ENCODE measurements around the gene TBC1D2. TPM values are rescaled to one million over a fixed set of nuclear protein-coding genes. Genes with fewer than 3 reads are reported as not detected.
"Not testable (repeated sequence)": the region's sequence is repeated elsewhere in the genome, so short reads cannot be mapped to it uniquely, and the experiment has no call there.

TBC1D2 gene
- total RNA-seq, 2 experiments from 2014 or later = 2.7 to 5.0 TPM

- Mint-ChIP-seq H3K4me3 (no peak overlapping the region), H3K27me3 (peaks cover 19% of the 10 kb centered on the region), H3K36me3 (no peaks in the 10 kb centered on the region), H3K27ac (no peak overlapping the region), H3K9me3 (ENCODE audit: low read depth) (no peaks in the 10 kb centered on the region), H3K4me1 (no peaks in the 10 kb centered on the region)
- CTCF ChIA-PET = no interaction called here
- ATAC-seq (no peak), DNase-seq (no peak)
Observed at GRCh38 chr9:98285446-98285845, 30.0 kb upstream of the TBC1D2 start.

- H3K36me3 Mint-ChIP-seq = no peaks in the 10 kb centered on the region
- DNase-seq (no peak), ATAC-seq (no peak)
- no peaks in the 10 kb centered on the region for H3K4me1 Mint-ChIP-seq
- peaks cover 22% of the 10 kb centered on the region for H3K27me3 Mint-ChIP-seq
- H3K9me3 Mint-ChIP-seq (ENCODE audit: low read depth) = no peaks in the 10 kb centered on the region
- no peak overlapping the region for H3K27ac Mint-ChIP-seq
- CTCF ChIA-PET = no interaction called here
- no peak overlapping the region for H3K4me3 Mint-ChIP-seq
Observed at GRCh38 chr9:98284754-98285153, 29.3 kb upstream of the TBC1D2 start.

GRCh38 chr9:98283143-98283542 is 27.7 kb upstream of the TBC1D2 start:
- H3K4me1 Mint-ChIP-seq; H3K9me3 Mint-ChIP-seq (ENCODE audit: low read depth); H3K36me3 Mint-ChIP-seq; H3K4me3 Mint-ChIP-seq; DNase-seq; CTCF ChIA-PET; H3K27ac Mint-ChIP-seq; ATAC-seq: not testable (repeated sequence)
- H3K27me3 Mint-ChIP-seq = peaks cover 34% of the 10 kb centered on the region

GRCh38 chr9:98281281-98281680 is 25.8 kb upstream of the TBC1D2 start:
- Mint-ChIP-seq H3K27me3 (peaks cover 47% of the 10 kb centered on the region), H3K36me3 (no peaks in the 10 kb centered on the region), H3K4me1 (no peaks in the 10 kb centered on the region), H3K9me3 (ENCODE audit: low read depth) (no peaks in the 10 kb centered on the region), H3K27ac (no peak overlapping the region), H3K4me3 (no peak overlapping the region)
- CTCF ChIA-PET = no interaction called here
- ATAC-seq (no peak), DNase-seq (no peak)

DNA sequence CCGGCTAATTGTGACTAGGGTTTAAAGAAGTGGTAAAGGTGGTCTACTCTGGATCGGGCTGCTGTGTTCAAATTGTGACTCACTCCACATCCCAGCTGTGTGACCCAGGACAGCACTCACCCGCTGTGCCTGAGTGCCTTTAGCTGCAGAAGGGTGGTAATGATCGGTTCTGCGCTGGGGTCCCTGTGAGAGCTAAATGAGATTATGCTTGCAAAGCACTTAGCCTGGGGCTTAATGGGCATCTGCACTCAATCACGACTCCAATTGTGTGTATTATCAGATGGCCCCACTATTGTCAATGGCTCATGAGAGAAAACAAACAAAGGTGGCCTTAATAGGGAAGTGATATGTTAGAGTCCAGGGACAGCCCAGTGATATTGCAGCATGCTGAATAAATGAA is 25.1 kb upstream of the TBC1D2 start:
- CTCF ChIA-PET = no interaction called here
- Mint-ChIP-seq H3K4me1 (no peaks in the 10 kb centered on the region), H3K27ac (no peak overlapping the region), H3K9me3 (ENCODE audit: low read depth) (no peaks in the 10 kb centered on the region), H3K36me3 (no peaks in the 10 kb centered on the region), H3K4me3 (no peak overlapping the region), H3K27me3 (peaks cover 51% of the 10 kb centered on the region)
- ATAC-seq (no peak), DNase-seq (no peak)

- no peak overlapping the region for H3K27ac Mint-ChIP-seq
Observed at GRCh38 chr9:98280162-98280561, 24.7 kb upstream of the TBC1D2 start.

GRCh38 chr9:98276907-98277469 is 21.5 kb upstream of the TBC1D2 start:
- CTCF ChIA-PET = interaction anchor here (0.7 kb wide), 1 partner anchor 35 kb away, joined by 3 read pairs; no protein-coding TSS in a partner anchor
- Mint-ChIP-seq H3K4me3 (no peak overlapping the region), H3K9me3 (ENCODE audit: low read depth) (no peaks in the 10 kb centered on the region), H3K27me3 (peaks cover 56% of the 10 kb centered on the region), H3K27ac (no peak overlapping the region), H3K4me1 (no peaks in the 10 kb centered on the region), H3K36me3 (no peaks in the 10 kb centered on the region)
- ATAC-seq (no peak), DNase-seq (no peak)

More at GRCh38 chr9:98280162-98280561, 24.7 kb upstream of the TBC1D2 start:
- Mint-ChIP-seq H3K27me3 (peaks cover 56% of the 10 kb centered on the region), H3K4me3 (no peak overlapping the region), H3K36me3 (no peaks in the 10 kb centered on the region), H3K9me3 (ENCODE audit: low read depth) (no peaks in the 10 kb centered on the region), H3K4me1 (no peaks in the 10 kb centered on the region)
- no peak for ATAC-seq
- CTCF ChIA-PET = no interaction called here
- DNase-seq = no peak

- Mint-ChIP-seq H3K4me1 (no peaks in the 10 kb centered on the region), H3K27ac (no peak overlapping the region), H3K4me3 (no peak overlapping the region), H3K27me3 (peaks cover 60% of the 10 kb centered on the region), H3K9me3 (ENCODE audit: low read depth) (no peaks in the 10 kb centered on the region), H3K36me3 (no peaks in the 10 kb centered on the region)
- CTCF ChIA-PET = no interaction called here
- ATAC-seq (no peak), DNase-seq (no peak)
Observed at GRCh38 chr9:98275159-98275558, 19.7 kb upstream of the TBC1D2 start.

GRCh38 chr9:98272083-98272482 is 16.6 kb upstream of the TBC1D2 start:
- no peak for DNase-seq
- Mint-ChIP-seq H3K27me3 (peaks cover 54% of the 10 kb centered on the region), H3K27ac (no peak overlapping the region), H3K4me3 (no peak overlapping the region), H3K36me3 (no peaks in the 10 kb centered on the region), H3K9me3 (ENCODE audit: low read depth) (no peaks in the 10 kb centered on the region), H3K4me1 (no peaks in the 10 kb centered on the region)
- CTCF ChIA-PET = no interaction called here
- no peak for ATAC-seq

- Mint-ChIP-seq H3K9me3 (ENCODE audit: low read depth) (no peaks in the 10 kb centered on the region), H3K4me3 (no peak overlapping the region), H3K27ac (no peak overlapping the region), H3K36me3 (no peaks in the 10 kb centered on the region), H3K27me3 (peaks cover 48% of the 10 kb centered on the region), H3K4me1 (no peaks in the 10 kb centered on the region)
- ATAC-seq (no peak), DNase-seq (no peak)
- CTCF ChIA-PET = no interaction called here
Observed at GRCh38 chr9:98271479-98271878, 16.0 kb upstream of the TBC1D2 start.

- DNase-seq; H3K4me3 Mint-ChIP-seq; CTCF ChIA-PET; H3K27ac Mint-ChIP-seq; H3K4me1 Mint-ChIP-seq; H3K36me3 Mint-ChIP-seq; H3K9me3 Mint-ChIP-seq (ENCODE audit: low read depth); ATAC-seq: not testable (repeated sequence)
- peaks cover 41% of the 10 kb centered on the region for H3K27me3 Mint-ChIP-seq
Observed at GRCh38 chr9:98270284-98270683, 14.8 kb upstream of the TBC1D2 start.

DNA sequence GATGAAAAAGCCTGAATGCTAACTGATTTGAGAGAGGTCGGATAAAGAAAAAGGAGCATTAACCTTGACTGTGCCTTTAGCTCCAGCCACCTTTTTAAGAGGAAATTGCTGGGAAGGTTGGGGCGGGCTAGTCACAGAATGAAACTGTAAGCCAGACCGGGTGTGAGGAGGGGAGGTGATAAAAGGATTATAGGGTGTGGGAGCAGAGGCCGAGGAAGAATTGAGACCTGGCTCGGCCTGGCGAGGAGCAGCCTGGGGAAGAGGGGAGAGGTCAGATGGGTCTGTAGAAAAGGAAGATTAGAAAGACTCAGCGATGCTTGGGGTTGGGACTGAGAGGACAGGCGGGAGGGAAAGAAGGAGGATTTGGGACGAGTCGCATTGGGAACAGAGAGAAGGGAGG is 14.2 kb upstream of the TBC1D2 start:
- H3K9me3 Mint-ChIP-seq (ENCODE audit: low read depth); CTCF ChIA-PET; DNase-seq; H3K4me3 Mint-ChIP-seq; ATAC-seq; H3K36me3 Mint-ChIP-seq; H3K4me1 Mint-ChIP-seq; H3K27ac Mint-ChIP-seq: not testable (repeated sequence)
- H3K27me3 Mint-ChIP-seq = peaks cover 39% of the 10 kb centered on the region

DNA sequence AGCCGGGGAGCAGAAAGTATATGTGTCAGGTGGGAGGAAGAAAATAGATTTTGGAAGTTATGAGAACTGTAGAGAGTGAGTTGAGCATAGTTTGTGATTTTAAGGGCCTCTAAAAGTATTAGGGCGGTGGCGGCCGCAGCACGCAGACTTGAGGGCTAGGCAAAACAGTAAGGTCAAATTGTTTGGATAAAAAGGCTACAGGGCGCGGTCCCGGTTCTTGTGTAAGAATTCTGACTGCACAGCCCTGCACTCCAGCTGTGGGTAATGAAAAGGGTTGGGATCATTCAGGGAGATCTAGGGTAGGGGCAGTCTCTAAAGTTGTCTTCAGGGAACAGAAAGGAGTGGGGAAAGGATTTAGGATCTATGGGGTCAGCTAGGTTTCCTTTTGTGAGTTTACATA is 12.1 kb upstream of the TBC1D2 start:
- H3K27ac Mint-ChIP-seq; ATAC-seq; H3K36me3 Mint-ChIP-seq; H3K4me1 Mint-ChIP-seq; DNase-seq; H3K4me3 Mint-ChIP-seq; CTCF ChIA-PET; H3K9me3 Mint-ChIP-seq (ENCODE audit: low read depth): not testable (repeated sequence)
- H3K27me3 Mint-ChIP-seq = peaks cover 38% of the 10 kb centered on the region

DNA sequence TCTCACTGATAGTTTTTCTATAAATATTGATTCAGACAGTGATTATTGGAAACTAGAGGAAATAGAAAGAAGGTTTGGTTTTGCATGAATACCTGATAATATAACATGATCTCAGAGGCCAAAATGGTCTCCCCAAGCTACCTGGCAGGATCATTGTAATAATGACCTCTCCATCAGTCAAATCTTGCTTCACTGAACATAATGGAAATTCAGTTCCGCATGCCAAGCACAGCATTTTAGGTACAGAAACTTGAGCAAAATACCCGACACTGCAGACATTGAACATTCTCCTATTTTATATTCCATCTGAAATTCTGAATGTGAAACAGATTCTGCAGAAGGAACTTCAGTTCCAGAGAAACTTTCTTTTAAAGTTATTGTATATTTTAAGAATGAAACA is 9.1 kb upstream of the TBC1D2 start:
- Mint-ChIP-seq H3K4me1 (peaks cover 5% of the 10 kb centered on the region), H3K9me3 (ENCODE audit: low read depth) (no peaks in the 10 kb centered on the region)

More for the DNA sequence above, 9.1 kb upstream of the TBC1D2 start:
- DNase-seq (no peak), ATAC-seq (no peak)
- no peak overlapping the region for H3K27ac Mint-ChIP-seq
- no peak overlapping the region for H3K4me3 Mint-ChIP-seq
- no peaks in the 10 kb centered on the region for H3K36me3 Mint-ChIP-seq
- CTCF ChIA-PET = interaction anchor here (0.7 to 2.8 kb wide), 14 partner anchors 13 to 212 kb away, joined by 3 to 16 read pairs (median 4); partner anchors contain the start of gene TRIM14
- peaks cover 23% of the 10 kb centered on the region for H3K27me3 Mint-ChIP-seq

All from activated CD8-positive, alpha-beta memory T cell treated with anti-CD3 and anti-CD28 coated beads, Interleukin-2, amount 10 ng/mL, durations not matched to agents 7 days and 5 days (primary cell).